NCI-H524 treated with DMSO at 0.1 percent for 48 hours (cell line): ENCODE results near the gene RTL10.

ENCODE experiments used
- DNase-seq: peaks from one replicate; lab custom pipeline; 2025; lab: John Stamatoyannopoulos, UW

The RTL10 gene, protein sequence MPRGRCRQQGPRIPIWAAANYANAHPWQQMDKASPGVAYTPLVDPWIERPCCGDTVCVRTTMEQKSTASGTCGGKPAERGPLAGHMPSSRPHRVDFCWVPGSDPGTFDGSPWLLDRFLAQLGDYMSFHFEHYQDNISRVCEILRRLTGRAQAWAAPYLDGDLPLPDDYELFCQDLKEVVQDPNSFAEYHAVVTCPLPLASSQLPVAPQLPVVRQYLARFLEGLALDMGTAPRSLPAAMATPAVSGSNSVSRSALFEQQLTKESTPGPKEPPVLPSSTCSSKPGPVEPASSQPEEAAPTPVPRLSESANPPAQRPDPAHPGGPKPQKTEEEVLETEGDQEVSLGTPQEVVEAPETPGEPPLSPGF

DNA sequence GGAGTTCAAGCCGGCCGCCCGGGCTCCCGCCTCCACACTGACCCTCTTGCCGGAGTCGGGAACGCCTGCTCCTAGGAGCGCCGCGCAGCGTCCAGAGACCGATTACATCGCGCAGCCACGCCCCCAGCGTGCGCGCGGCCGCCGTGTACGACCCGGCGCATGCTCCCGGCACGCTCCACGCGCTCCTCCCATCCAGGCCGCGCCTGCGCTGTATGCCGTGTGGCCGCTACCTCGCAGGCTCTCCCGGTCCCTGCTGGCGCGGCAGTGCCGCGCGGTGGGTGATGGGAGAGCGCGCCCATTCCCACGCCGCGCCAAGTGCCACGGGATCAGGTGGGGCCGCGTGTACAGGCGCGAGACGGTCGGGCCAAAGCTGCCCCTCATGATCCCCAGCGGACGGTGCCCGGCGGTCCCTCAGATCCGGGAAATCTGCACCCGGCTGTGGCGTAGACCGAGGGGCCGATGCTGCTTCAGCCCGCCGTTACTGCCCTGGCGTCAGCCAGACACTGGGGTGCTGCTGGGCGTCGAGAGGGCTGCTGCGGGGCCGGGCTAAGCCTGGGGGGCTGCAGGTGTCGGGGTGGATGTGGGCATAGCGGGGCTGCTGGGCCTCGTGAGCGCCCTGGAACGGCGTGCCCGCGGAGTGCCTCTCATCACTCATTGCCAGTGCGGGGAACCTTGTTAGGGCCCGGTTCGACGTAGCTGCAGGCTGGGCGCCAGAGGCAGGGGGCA, at the start of gene RTL10, which contains the start of gene GNB1L:
TSS of gene RTL10 (minus strand) at position 97 of the 726 bp plus-strand sequence. CDS start 2,613 bp downstream, outside the sequence.
TSS of gene GNB1L (minus strand) at position 97 of the 726 bp plus-strand sequence. CDS start 33,519 bp downstream, outside the sequence.
- DNase-seq = peak; percentile 79

DNA sequence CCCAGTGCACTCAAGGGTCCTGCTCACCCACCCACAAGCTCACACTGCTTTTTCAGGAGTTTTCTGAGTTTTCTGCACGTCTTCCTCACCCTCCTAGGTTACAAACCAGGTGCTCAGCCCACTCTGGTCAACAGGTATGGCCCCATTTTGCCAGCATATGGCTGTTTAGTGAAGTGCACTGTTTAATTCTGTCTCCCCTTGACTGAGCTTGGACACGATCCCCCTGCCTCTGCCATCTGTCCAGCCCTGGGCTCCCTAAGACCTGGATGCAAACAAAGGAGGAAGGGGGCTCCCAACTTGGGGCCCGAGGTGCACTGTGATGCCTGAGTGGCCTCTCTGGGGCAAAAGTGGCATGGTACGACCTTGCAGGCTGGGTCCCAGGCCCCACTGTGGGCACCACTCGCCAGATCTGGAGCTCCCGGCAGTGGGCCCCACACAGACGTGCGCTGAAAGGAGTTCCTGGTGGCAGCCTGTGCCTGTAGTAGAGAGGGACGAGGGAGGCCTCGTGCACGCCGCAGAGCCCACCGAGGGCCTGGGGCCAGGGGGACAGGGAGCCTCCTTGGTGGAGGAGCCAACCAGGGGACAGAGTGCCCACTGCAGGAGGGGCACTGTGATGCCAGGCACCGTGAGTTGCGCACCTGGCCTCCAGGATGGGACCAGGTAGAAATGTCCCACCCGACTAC, 49.6 kb upstream of the RTL10 start:
- no peak for DNase-seq

DNA sequence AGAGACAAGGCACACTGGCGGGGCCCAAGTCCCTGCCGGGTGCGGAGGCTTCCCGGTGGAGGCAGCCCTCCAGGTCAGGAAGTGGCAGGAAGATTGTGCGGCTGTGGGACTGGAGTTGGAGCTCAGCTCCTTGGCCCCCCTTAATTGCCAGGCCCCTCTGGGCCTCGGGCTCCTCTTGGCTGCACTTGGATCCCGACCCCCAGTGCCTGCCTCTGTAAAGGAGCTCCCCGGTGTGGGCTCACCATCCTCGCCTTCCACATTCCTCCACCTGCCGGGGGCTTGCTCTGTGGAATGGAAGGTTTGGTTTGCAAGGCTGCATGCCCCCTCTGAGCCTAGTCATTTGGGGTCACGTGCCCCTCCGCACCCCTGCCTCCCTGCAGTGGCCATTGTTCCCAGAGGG, 48.8 kb upstream of the RTL10 start:
- no peak for DNase-seq

DNA sequence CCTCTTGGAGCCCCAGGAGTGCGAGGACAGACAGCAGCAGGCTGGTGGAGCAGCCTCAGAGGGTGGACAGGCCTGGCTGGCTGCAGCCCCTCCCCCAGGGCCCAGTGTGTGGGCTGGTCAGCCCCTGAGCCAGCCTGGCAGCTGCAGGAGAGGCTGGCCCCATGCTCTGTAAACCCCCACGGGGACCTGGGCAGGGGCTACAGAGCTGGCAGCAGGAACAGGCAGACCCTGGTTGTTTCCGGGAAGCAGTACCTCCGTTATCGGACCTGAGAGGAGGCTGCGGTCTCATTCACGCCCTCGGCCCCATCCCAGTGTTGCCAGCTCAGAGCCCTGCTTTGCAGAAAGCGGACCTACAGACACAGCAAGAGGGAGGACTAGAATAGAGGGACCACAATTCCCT, 48.4 kb upstream of the RTL10 start:
- DNase-seq = no peak

DNA sequence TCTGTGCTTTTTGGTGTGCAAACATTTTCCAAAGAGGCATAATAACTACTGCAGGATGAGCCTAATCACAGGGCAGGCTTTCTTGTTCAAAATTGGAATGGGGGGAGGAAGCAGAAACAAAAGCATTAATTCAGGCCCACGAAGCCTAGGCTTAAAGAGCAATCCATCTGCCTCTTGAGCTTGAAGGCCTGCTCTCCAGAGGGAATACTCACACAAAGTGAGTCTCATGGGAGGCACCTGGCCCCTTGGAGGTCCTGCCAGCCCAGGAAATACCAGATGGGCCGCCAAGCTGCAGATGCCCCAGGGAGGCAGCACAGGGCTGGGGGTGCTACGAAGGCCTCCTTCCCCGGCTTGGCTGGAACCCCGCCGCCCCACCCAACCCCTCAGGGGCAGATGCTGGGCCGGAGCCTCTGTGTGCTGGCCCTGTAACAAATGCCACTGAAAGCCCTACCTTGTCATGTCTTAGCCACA, 47.6 kb upstream of the RTL10 start:
- DNase-seq = peak; percentile 96

DNA sequence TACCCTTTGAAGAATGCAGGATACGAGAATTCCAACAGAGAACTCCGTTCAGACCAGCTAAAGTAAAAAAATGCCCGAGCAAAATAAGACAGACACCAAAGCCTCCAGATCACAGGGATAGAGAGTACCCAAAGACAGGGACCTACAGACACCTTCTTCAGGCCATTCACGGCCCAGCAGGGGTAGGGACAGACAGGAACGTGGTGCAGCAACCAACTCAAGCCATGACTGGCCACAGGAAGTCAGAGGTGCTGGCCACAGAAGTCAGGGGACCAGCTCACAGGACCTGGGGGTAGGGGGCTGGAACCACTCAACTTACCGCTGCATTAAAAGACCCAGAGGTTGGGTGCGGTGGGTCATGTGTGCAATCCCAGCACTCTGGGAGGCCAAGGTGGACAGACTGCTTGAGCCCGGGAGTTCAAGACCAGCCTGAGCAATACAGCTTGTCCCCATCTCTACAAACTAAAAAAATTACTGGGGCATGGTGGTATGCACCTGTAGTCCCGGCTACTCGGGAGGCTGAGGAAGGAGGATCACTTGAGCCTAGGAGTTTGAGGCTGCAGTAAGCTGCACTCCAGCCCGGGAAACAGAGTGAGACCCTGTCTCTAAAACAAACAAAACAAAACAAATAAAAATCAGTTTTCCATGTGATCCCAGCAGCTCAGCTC, 47.0 kb upstream of the RTL10 start:
- no peak for DNase-seq

DNA sequence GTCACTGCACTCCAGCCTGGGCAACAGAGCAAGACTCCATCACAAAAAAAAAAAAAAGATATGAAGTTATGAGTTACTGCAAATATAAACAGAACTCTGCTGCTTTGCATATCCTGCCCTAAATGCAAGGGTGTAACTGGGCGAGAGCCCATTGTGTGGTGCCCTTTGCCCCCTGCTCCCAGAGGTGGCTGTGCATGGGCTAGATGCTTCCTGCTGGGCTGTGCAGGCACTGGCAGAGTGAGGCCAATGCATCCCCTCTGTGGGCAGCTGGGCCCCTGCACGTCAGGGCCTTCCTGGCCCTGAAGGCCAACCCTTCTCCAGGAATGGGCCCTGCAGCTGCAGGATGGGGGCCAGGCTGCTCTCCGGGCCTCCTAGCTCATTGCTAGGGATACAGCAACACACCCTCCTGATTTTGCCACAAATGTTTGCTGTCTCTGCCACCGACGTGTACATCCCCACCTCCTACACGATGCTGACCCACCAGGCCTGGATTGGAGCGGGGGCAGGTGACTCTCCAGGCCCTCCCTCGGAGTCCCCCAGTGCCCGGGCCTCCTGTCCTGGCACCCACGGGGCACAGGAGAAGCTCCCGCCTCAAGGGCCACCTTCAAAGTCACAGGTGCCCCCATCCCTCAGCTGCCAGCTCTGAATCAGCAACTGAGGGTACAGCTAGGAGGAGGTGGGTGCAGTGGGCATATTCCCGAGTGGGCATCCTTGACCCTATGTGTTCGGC, 46.2 kb upstream of the RTL10 start:
- no peak for DNase-seq

DNA sequence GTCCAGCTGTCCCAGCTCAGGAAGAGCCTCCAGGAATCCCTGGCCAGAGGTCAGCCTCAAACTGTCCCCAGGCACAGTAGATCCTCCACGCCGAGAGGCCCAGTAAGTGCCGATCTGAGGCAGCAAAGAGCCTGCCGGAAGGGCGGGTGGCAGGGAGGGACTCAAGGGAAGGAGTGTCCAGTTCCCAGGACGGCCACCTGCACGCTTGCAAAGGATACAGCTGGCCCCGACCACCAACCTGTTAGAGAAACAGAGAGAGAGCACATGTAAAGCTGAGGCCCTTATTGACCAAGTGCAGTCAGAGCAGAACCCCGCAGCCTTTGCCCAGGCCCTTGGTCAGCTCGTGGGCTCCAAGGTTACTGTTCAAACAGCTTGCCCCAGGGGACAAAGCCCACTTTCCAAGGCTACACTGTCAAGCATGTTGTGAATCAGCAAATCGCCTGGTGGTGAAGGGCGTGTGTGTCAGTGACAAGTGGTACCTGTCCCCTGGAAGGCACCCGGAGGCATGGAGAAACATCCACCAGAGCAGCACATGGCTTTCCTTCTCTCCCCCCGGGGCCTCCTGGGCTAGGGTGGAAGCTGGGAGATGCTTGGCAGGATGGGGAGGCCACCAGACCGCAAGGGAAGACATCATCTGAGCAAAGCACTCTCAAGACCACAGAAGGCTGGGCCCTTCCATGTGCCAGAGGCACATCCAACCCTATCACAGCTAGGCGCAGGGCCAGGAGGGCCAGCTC, 44.3 kb upstream of the RTL10 start:
- no peak for DNase-seq

DNA sequence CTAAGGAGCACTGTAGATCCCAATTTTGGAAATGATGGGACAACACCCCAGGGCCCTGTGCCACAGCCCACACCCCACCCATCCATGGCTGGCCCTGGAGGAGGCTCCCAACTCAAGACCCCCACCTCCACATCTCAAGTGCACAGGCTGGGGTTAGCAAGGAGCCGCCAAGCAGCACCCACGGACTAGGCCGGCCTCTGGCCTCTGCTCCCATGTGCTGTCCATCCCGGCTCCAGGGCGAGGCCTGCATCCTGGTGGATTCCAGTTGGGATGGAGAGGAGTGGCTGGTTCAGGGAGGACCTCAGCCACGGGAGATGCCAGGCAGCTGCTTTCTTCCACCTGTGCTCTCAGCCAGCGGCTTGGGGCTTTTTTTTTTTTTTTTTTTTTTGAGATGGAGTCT, 43.5 kb upstream of the RTL10 start:
- no peak for DNase-seq

DNA sequence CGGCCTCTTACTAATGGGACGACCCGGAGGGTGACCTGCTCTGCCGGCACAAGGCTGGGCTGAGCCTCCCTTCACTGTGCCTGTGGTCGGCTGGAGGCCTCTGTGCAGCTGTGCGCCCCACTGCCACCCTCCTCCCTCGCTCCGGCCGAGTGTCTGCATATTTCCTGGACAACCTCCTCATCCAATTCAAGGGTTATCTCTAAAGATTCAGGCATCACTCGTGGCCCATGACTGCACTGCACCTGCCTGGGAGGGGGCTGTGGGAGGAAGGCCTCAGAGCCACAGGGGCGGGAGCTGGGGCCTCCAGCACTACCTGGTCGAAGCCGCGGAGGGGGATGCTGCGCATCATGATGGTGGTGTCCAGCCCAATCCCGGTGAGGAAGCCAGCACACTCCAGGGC, 43.1 kb upstream of the RTL10 start:
- no peak for DNase-seq

DNA sequence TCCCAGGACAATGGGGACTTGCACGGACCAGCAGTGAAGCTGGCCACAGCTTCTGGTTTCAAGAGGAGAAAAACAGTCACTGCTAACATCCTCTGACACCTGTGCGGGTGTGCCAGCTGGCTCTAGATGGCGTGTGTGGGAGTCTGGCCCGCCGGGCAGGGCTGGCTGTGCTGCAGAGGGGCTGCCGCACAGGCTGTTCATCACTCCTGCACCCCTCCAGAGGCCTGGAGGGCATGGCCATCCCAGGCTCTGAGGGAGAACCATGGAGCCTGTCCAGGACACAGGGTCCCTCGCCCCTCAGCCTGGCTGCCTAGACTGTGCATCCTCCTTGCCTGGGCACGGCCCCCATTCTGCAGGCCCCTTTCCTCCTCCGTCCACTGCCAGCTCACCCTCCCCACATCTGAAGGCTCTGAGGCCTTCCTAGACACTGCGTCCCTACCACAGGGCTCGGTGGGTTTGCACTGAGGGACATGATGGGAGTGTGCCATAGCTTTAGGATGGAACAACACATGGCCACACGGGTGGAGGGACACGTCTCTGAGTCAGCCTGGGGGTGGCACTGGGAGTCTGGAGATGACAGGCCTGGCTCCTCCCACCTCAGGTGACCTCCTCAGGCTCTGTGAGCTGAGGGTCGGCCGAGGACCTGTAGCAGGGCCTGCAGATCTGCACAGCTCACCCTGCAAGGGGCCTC, 42.1 kb upstream of the RTL10 start:
- DNase-seq = no peak

DNA sequence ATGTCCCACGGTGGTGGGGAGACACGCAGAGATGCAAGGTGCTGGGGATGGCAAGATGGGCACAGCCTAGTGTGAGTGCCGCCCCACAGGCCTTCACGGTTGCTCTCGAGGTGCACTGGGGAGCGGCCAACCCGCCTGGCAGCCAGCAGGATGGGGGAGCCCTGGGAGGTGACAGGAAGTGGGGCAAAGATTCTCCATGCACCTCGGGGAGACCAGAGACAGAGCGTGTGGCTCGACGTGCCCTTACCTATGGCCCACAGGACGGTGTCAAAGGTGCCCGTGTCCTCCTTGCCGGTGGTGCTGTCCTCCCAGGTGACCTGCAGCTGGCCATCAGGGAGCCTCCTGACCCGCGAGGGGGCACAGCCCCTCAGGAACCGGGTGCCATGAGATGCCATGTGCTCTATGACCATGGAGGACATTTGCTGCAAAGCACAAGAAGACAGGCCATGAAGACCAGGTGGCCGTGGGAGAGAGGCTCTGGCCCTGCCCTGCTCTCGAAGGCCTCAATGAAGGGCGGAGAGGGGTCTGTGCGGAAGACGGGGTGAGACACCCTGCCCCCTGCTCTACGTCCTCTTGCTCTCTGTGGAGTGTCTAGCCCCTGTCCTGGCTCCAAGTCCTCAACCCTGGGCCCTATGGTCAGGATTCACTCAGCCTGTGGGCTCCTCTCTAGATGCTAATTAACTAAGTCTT, 40.6 kb upstream of the RTL10 start:
- DNase-seq = no peak

DNA sequence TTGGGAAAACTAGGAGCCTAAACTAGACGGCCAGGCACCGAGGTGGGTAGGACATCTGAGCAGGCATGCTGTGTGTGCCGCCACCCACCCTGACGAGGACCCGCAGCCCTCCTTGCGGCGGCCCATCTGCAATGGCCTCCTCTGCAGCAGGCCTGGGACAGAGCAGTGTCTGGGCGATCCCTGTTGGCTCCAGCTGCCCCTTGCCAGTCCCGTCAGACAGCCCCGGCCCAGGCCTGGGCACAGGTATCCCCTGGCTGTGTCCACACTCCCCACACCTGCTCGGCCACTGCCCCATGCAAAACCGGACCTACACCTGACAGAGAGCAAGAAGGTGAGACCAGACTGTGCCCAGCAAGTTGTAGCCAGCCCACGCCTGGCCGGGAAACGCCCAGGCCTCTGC, 38.7 kb upstream of the RTL10 start:
- no peak for DNase-seq

DNA sequence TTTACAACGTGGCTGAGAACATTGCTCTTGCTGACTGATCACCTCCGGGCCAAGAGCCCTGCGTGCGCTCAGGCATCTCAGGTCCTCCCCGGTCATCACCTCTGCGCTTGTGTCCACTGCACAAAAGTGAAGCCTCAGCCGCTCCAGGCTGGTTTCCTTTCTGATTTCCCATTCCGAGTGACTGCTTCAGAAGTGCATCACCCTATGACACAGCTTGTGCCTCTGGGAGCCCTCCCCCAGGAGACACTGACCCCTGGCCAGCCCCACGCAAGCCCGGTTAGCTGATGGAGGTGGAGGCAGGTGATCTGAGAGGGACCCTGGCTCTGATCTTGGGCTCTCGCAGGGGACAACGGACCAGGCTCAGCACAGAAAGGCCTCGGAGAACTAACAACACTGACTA, 38.3 kb upstream of the RTL10 start:
- DNase-seq = no peak

DNA sequence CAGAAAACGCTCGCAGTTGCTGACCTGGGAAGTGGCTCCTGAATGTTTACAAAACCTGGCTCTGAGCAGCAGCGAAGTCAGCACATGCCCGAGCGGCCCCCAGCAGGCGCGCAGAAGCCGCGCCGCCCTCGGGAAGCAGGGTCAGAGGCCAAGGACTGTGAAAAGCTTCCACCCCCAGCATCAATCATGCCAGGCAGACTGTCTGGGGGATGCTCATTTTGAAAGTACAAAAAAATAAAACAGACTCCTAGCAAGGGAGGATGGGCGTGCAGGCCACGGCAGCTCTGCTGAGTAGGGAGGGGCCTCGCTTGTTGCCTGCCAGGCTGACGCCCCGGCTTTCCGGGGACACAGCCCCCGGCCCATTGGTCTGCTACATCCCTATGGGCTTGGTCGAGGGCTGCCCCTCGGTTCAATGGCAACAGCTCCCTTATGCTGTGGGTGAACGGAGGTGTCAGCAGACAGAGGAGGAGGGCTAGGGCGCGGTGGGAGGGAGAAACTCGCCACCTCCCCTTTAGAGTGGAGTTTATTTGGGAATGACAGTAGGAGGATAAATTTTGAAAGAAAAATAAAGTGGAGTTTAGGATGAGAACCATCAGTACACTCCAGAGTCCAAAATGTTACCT, 37.7 kb upstream of the RTL10 start:
- no peak for DNase-seq

DNA sequence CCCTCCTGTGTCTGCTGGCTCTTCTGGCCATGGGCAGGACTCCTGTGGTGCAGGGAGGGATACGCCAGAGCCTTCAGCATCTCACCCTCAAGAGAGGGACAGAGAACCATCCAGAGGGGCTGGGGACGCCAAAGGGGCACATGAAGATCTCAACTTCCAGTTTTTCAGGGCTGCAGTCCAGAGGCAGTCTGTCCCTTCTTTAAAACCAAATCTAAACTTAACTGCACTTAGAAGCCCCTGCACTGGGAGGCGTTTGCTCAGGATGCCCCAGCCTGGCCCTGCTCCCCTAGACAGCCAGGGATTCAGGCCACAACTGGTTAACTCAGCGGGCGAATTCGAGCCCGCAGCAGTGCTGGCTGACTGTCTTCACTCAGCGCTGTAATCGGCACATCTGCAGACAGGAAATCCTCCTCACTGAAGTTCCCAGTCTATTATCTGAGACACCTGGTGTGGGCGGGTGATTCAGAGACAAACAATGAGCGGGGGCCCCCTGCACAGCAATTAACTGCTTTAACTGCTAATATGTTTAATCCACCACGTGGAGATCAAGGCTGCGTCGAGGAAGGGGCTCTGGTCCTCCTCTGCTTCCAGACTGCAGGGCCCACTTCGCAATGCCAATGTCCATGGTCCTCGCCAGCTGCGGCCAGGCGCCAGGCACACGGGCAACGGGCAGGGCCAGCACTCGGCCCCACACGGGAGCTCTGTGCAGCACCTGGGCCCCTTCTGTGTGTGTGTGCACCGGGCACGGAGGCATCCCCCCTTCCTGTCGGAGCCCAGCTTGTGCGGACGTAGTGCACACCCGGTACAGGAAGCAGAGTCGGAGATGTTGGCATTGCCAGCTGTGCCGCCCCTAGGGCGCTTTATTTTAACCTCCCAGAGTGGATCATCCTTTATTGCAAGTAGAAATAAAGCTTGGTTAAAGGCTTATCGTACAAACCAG, 36.9 kb upstream of the RTL10 start:
- peak; percentile 80 for DNase-seq

DNA sequence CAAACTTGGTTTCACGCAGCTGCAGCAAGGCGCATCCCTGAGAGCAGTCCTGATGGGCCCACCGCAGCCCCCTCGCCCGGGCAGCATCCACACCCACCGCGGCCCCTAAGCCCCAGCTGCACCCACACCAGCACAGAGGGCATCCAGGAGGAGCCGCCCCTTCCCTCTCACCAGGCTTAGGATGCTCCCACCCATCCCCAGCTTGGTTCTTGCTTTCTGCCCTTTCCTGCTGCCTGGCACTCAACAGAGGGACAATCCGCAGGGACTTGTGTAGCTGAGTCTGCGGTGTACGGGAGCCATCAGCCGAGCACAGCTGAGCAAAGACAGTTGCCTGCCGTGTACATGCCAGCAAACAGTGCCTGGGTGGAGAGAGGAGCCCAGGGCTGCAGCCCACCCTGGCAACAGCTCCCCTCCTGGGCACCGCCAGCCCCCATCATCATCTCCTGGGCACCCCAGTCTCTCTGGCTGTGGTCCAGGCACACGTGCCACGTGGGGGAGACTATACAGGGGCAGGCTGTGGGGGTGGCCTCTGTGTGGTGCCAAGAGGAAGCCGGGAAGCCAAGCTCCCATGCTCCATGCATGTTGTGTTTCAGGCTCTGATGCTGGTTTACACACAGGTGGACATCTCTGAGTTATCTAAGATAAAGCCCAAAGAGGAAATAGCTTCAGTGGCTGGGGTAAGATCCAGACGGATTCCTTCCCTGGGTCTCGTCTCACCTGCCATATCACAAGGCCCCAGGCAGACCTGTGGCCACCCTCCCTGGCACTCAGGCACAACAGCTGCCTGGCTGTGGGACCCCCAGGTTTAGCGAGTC, 36.0 kb upstream of the RTL10 start:
- DNase-seq = no peak
